HG03108 (cell line): ENCODE measurements around the gene CABS1.

ENCODE experiments used
- ATAC-seq: cut with Tn5 transposase; IDR thresholded peaks from one replicate; pipeline ENCODE4 v1.9.1; 2021; ENCODE audit warnings: moderate library complexity; ENCODE audit not compliant: unreplicated experiment

The CABS1 gene

DNA sequence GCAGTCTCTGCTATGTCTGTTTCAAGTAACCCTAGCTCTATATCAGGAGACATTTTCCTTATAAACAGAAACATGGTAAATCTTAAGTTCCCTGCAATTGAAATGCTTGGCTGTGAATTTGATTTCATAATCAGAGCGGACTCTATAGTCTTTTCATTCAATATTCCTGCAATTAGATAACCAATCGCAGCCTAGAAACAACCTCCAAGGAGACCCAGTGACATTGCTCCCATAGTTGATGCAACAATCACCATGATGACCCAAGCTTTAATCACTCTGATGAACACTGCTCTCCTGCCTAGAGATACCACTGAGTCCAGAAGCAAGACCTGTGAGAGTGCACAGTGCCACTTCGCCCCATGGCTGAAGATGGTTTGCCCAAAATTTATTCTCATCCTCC is at the start of gene CABS1:
Gene CABS1 (plus strand): TSS at position 301 of the 400 bp plus-strand sequence. CDS start 59 bp downstream, at position 360.
- ATAC-seq = no peak

DNA sequence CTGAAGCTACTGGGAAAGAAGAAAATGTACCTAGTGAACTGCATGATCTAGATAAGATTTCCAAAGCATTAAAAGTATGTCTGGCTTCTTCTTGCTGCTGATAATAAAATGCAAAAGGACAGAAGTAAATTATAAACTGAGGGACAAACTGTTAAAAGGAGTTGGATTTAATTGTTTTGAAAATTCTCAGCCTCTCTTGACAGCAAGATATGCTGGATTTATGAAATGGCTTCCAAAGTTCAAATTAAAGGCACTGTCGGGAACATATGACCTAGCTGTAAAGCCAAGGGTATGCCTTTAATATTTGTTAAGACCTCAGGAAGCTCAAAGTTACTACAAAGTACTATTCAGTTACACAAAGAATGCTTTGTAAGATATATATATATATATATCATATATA is 46.1 kb upstream of the CABS1 start:
- ATAC-seq = no peak

- ATAC-seq = no peak
Observed at GRCh38 chr4:70291341-70291740, 43.4 kb upstream of the CABS1 start.

DNA sequence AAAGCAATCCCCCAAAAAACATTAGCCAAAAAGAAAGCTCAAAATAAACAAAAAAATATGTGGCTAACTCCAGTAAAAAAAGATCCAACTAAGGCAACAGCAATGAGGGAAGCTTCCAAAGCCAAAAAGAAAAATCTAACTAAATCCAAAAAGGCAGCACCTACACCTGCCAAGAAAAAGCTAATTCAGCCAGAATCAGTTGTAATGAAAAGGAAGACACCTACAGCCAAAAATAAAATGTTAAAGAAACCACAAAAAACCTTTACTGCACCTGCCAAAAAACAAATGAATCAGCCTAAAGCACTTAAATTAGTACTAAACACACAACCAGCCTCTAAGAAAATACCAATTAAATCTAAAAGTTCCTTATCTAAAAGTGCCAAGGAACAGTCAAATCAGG is 37.2 kb upstream of the CABS1 start:
- ATAC-seq = no peak

GRCh38 chr4:70298051-70298450 is 36.7 kb upstream of the CABS1 start:
- no peak for ATAC-seq

GRCh38 chr4:70299643-70300042 is 35.1 kb upstream of the CABS1 start:
- no peak for ATAC-seq

DNA sequence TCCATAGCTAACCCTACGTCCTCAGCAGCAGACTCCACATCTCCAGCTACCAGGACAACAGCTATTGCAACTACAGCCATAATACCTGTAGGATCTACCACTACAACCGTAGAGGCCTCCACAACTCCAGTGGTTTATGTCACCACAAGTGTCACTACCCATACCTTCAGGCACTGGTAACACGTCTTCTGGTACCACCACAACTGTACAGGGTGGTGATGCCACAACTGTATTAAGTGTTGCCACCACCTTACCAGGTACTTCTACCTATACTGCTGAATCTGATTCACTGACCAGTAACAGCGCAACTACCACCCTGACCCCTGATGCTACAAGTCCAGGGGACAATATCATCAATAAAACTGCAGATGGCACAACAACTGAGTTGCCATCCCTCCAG is 34.6 kb upstream of the CABS1 start:
- no peak for ATAC-seq

DNA sequence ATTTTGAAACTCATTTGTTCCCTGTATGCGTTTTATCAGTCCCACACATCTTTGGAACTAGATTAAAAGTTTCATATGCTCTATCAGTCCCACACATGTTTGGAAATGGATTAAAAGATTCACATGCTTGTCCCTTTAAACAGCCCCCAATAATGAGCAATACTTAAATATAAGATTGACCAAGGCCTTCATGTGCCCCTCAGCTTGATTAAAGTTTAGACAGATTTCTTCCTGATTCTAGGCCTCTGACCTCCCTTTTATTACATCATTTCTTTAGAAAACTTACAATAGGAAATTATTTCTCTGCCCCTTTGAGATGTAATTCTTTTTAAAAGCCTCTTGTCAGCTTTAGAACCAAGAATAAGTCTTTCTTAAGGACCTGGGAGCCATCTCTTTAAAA is 31.7 kb upstream of the CABS1 start:
- no peak for ATAC-seq

DNA sequence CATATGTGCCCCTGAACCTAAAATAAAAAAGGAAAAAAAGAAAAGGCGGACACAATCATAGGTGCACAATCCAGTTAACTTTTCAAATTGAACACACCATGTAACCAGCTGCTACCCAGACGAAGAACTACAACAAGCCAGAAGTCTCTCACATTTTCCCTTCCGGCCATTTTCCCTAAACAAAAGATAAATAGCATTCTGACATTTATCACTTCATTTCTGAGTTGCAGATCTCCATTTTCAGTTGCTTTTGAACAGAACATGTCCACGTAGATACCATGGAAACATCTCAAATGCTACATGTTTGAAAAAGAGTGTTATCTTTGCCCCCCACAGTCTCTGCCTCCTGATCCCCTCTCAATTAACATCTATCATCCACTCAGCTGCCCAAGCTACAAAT is 29.2 kb upstream of the CABS1 start:
- no peak for ATAC-seq

- no peak for ATAC-seq
Observed at GRCh38 chr4:70306076-70306475, 28.7 kb upstream of the CABS1 start.

DNA sequence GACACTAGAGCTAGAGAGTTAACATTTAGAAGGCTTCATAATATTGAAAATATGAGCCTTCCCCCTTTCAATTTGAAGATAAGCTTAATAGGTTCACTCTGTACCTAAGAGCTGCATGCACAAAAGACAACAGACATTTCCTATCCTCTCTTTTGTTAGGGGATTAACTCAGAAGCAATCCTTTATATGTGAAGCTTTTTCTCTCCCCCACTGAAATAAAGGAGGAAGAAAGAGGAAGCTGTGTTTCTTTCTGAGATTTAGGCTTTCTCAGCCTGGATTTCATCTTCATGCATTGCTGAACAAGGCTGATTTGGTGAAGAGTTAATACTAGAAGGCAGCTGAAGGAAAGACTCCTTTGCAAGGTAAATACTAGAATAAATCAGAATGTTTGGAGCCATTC is 21.0 kb upstream of the CABS1 start:
- ATAC-seq = no peak

DNA sequence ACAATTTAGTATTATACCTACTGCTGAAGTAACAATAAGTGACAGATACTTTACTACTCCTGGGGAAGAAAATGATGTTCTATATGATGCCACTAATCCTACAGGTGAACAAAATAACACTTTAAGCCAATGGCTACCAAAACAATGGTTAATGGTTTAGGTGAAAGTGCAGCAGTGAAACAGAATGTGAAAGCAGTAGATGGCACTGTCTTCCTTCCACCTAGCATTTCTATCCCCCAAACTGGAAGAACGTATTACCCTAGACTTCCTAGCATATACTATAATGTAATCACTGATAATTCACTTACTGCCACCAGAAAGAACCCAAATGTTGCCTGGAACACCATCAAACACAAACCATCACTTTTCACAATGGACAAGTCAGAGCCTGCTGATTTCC is 18.9 kb upstream of the CABS1 start:
- ATAC-seq = no peak

- no peak for ATAC-seq
Observed at GRCh38 chr4:70326052-70326451, 8.7 kb upstream of the CABS1 start.

DNA sequence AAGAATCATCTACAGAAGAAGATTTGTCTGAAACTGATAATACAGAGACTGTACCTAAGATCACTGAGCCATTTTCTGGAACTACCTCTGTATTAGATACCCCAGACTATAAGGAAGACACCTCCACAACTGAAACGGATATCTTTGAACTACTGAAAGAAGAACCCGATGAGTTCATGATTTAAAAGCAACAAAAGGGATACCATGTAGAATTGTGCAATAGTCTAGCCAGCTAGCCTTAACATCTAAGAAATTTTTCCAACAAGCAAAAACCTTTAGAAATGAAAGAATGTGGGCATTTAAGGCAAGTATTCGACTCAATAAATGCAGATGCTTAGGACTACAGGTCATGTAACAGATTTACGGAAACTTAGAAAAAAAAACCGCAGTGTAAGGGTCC is 1.3 kb downstream of the CABS1 start:
- ATAC-seq = no peak

- ATAC-seq = no peak
Observed at GRCh38 chr4:70337886-70338420, 3.2 kb downstream of the CABS1 start.

- ATAC-seq = no peak
Observed at GRCh38 chr4:70356185-70356584, 21.4 kb downstream of the CABS1 start.

- ATAC-seq = no peak
Observed at GRCh38 chr4:70359115-70359661, 24.4 kb downstream of the CABS1 start.

DNA sequence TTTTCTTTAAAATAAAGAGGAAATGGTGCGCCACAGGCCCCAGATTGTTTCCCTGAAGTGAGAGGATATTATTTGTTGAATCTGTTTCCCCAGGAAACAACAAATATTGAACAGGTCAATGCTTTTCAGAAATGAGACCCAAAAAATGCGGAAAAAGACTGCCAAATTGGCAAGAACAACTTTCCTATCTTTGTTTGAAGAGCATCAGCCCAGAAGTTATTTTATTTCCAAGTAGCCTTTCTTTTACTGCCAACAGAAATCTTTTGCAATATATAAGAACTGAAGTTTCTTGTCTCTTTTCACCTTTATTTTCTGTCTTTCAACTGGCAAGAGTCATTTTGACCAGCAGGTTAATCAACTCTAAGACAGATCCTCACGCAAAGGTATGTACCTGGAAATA is 25.7 kb downstream of the CABS1 start, which contains the start of gene SMR3A:
Gene SMR3A (plus strand): TSS at position 301 of the 400 bp plus-strand sequence. CDS start 1,356 bp downstream, outside the sequence.
- no peak for ATAC-seq

- no peak for ATAC-seq
Observed at GRCh38 chr4:70364002-70364401, 29.2 kb downstream of the CABS1 start.

GRCh38 chr4:70365479-70365878 is 30.7 kb downstream of the CABS1 start:
- ATAC-seq = no peak

DNA sequence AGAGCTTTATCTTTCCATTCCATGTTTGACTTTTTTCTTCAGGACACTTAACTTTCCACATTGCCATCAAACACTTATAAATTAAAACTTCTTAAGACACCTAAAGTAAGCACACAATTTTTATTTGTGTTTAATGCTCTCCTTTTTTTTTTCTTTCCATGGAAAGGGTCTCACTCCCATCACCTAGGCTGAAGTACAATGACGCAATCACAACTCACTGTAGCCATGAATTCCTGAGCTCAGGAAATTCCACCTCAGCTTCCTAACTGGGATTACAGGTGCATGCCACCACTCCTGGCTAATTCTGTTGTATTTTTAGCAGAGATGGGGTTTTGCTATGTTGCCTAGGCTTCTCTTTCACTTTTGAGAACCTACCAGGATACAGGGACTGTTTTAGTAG is 33.0 kb downstream of the CABS1 start:
- ATAC-seq = no peak

- ATAC-seq = no peak
Observed at GRCh38 chr4:70371987-70372386, 37.2 kb downstream of the CABS1 start.

- no peak for ATAC-seq
Observed at GRCh38 chr4:70372760-70373159, 38.0 kb downstream of the CABS1 start.
